Mucosa of descending colon (tissue), 3 donors: ENCODE results near the gene CFAP210. TPM values are rescaled to one million over a fixed set of nuclear protein-coding genes. Genes with fewer than 3 reads are reported as not detected.

ENCODE experiments used
- ATAC-seq: fragments of 200-7000 bp; cut with Tn5 transposase; one replicate; pipeline ENCODE4 v1.9.1; 2020; ENCODE audit warnings: mild to moderate bottlenecking, moderate library complexity
- DNase-seq, 3 donors: peaks; one replicate each; pipeline ENCODE4 v3.0.0-alpha.2; 2020
- H3K36me3 ChIP-seq: fragments of 200-600 bp; one replicate; pipeline ENCODE4 v1.8.0; 2021; ENCODE audit warnings: low read depth, mild to moderate bottlenecking
- H3K4me1 ChIP-seq: fragments of 200-600 bp; one replicate; pipeline ENCODE4 v1.8.0; 2021; ENCODE audit warnings: low read depth, mild to moderate bottlenecking
- H3K4me3 ChIP-seq: fragments of 200-600 bp; one replicate; pipeline ENCODE4 v1.8.0; 2021; ENCODE audit warnings: mild to moderate bottlenecking
- H3K9me3 ChIP-seq: fragments of 200-600 bp; one replicate; pipeline ENCODE4 v1.8.0; 2021; ENCODE audit warnings: mild to moderate bottlenecking
- intact Hi-C, 2 donors: fragments of 100-400 bp; cut with DNase I in 1 of 2; cut with micrococcal nuclease in 1 of 2; formaldehyde crosslinking; loops; one replicate each; pipeline versions ENCODE4 v1.11.0 to v1.11.1; 2022; cut with DNase I, micrococcal nuclease
- long read RNA-seq, 2 donors: library from polyadenylated mRNA; unstranded; transcript quantifications; one replicate each; pipeline ENCODE4 v2.0.0, GENCODE V29; 2019 to 2021
- total RNA-seq, 3 donors: library from RNA; stranded (reverse); fragmentation: NEBNext Ultra II Directional in 2 of 3; extraction: Animal tissue kit (Norgen Biotek cat#: 25700) in 2 of 3; gene quantifications; one replicate each; pipeline versions ENCODE4 v1.2.1 to v1.2.4, GENCODE V29; 2021 to 2023
- TF ChIP-seq, protein P1 (sequence below): fragments of 200-600 bp; IDR thresholded peaks from one replicate; pipeline ENCODE4 v1.8.0; 2022; ENCODE audit warnings: antibody characterized with exemption, mild to moderate bottlenecking
- donor health status: DM: no; HTN: no; CAD: no; lungs with moderate emphysema.
- donor health status: DM: no; HTN: no; CAD: no.
- donor health status: DM: no; HTN: yes; CAD: no.

Gene CFAP210, protein sequence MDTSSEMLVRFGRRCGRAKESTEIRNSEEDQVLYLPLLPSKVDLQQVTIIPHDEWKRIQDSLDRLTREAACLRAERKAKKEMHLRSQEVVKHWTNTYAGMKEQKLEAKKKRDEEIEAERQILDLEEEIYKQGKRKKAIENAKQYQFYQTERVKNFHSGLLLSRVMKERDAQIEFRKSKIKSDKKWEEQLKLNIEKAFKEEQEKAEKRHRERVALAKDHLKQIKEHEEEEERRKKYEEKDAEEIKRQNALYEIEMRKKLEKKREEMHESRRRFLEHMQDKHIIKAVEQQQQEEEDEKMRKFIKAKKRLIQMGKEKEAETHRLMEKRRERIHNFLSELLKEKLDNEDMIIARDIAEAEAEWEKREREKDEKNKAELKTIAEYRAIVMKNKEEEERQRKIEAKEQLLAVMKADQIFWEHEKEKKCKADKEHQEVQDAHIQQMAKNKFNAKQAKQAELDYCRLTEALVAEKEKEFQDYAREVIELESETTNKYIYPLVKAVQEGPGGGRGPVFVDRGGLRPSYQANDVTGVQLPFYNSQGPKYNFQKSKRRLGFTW
- total RNA-seq = not detected
- long read RNA-seq, donor 1, partial matches to known transcripts = 0 of 1 reads
- long read RNA-seq, donor 1, other reads (novel, unspliced or antisense) = 1 of 1 reads
- long read RNA-seq, donor 2 = 0 reads

DNA sequence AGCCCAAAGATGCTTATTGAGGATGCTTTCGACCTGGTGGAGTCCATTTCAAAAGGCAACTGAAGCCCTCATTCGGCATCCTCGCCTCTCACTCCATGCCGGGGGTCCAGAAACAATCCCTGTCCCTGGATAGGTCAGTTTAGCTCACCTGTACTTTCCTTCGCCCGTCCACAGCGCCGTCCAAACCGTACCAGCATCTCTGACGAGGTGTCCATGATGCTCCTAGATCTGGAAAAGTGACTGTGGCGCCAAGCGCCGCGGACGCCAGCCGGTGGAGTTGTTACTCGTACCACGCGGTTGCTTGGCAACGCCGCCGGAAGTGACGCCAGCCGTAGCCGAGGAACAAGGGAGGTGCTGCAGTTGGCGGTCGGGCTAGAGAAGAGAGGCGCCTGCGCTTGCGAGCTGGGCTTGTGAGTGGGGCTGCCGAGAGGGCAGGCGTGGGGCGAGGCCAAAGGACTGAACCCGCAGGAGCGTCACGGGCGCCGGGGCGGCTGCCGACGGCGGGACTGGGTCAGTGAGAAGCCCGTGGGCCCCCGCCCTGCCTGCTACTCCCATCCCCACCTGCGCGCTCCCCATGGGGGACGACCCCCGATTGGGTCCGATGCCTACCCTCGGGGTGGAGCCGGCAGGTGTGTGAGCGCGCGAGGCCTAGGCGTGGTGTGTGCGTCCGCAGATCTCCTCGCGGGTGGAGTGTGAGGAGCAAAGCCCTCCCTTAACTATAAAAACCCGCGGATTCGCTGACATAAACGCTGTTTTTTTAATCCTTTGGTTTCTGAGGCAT, at the start of gene CFAP210, which contains the start of gene PHOSPHO2:
Gene CFAP210, minus strand, starts transcription at position 293 of the 781 bp plus-strand sequence. Its CDS starts 78 bp downstream, at position 215.
Gene PHOSPHO2, plus strand, starts transcription at position 357 of the 781 bp plus-strand sequence. CDS start 6,503 bp downstream, outside the sequence.
- ATAC-seq (peak; percentile 99), DNase-seq (peak; percentile 99 to 100 (median 100))
- Histone ChIP-seq H3K4me1 (peaks cover 3% of the 10 kb centered on the region), H3K9me3 (no peaks in the 10 kb centered on the region), H3K4me3 (peak within 1 kb of the TSS; percentile 44), H3K36me3 (no peaks in the 10 kb centered on the region)
- intact Hi-C loops = no loop called here
- TF ChIP-seq, protein P1, sequence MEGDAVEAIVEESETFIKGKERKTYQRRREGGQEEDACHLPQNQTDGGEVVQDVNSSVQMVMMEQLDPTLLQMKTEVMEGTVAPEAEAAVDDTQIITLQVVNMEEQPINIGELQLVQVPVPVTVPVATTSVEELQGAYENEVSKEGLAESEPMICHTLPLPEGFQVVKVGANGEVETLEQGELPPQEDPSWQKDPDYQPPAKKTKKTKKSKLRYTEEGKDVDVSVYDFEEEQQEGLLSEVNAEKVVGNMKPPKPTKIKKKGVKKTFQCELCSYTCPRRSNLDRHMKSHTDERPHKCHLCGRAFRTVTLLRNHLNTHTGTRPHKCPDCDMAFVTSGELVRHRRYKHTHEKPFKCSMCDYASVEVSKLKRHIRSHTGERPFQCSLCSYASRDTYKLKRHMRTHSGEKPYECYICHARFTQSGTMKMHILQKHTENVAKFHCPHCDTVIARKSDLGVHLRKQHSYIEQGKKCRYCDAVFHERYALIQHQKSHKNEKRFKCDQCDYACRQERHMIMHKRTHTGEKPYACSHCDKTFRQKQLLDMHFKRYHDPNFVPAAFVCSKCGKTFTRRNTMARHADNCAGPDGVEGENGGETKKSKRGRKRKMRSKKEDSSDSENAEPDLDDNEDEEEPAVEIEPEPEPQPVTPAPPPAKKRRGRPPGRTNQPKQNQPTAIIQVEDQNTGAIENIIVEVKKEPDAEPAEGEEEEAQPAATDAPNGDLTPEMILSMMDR = no peak

DNA sequence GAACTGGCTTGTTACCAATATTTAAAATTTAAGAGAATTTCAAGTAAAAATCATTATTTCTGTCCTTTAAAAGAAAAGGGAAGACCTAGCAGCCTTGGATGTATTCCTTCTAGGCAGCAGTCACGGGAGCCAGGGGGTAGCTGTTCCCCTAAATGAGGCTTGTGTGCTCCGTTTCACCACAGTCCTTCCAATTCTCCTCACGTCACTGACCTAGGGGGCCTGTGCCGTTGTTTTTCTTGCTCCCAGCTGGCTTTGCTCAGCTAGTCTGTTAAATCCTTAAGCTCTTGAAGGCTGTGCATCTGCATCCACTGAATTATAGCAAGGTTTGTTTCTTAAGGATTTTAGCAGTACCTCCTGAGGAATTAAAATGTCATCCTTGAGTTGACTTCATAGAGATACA, 49.3 kb upstream of the CFAP210 start:
- Histone ChIP-seq H3K4me3 (no peak overlapping the region), H3K36me3 (no peaks in the 10 kb centered on the region), H3K9me3 (no peaks in the 10 kb centered on the region), H3K4me1 (no peaks in the 10 kb centered on the region)
- TF ChIP-seq, protein P1 = no peak
- no peak for DNase-seq
- no peak for ATAC-seq
- intact Hi-C loops = no loop called here

DNA sequence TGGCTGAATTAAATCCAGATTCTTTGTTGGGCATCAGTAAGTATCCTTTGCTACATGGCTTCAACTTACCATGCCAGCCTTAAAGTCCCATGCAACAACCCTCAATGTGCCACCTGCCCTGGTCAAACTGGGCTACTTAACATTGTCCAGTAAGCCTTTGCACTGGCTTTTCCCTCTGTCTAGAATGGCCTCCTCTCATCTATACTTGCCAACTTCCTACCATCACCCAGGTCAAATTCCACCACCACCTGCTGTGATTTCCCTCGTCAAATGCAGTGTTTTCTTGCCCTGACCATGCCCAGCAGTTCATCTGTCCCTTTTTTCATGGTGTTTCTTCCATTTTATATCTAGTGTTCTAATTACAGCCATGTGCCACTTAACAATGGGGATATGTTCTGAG, 45.1 kb upstream of the CFAP210 start:
- H3K4me1 ChIP-seq = peaks cover 8% of the 10 kb centered on the region
- H3K9me3 ChIP-seq = no peaks in the 10 kb centered on the region
- TF ChIP-seq, protein P1 = no peak
- intact Hi-C loops = no loop called here
- no peak overlapping the region for H3K4me3 ChIP-seq
- no peaks in the 10 kb centered on the region for H3K36me3 ChIP-seq
- DNase-seq (no peak), ATAC-seq (peak; percentile 28)

DNA sequence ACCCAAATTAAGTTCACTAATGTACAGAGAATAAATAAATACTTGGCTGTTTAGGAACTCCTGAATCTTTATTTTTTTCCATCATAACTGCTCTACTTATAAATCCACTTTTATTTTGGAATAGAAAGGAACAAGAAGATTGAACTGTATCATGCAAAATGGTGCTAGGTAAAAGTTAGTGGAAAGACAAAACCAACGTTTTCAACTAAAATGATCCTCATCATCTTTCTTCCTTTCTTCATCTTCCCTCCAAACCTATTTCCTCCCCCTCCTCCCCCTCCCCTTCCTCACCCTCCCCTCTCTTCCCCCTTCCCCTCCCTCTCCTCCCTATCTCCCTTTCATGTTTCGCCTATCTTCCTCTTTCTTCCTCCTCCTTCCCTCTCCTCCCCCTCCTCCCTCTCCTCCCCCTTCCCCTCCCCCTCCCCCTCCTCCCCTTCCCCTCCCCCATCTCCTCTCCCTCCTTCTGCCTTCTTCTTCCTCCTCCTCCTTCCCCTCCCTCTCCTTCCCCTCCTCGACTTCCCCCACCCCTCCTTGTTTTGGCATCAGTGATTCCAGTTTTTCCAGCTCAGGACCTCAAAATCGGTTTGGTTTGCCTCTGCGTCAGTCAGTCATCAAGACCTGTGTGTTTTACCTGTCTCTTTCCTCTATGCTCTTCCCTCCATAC, 44.5 kb upstream of the CFAP210 start:
- no peaks in the 10 kb centered on the region for H3K36me3 ChIP-seq
- TF ChIP-seq, protein P1 = no peak
- DNase-seq (no peak), ATAC-seq (no peak)
- peaks cover 8% of the 10 kb centered on the region for H3K4me1 ChIP-seq
- intact Hi-C loops = no loop called here
- no peaks in the 10 kb centered on the region for H3K9me3 ChIP-seq
- H3K4me3 ChIP-seq = no peak overlapping the region

DNA sequence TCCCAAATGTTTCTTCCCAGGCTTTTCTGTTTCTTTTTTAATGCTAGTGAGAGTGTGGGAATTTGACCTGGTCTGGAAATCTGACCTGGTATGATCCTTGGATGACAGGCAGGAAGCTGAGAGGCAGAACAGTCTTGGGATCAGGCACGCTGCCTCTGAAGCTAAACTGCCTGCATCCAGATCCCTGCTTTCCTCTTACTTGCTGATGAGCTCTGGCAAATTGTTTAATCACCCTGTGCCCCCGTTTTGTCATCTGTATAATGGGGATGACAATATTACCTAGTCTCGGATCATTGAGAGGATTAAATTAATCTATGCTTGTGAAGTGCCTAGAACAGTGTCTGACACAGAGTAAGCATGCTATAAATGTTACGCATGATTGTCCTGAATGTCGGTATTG, 42.7 kb upstream of the CFAP210 start:
- DNase-seq = no peak
- TF ChIP-seq, protein P1 = no peak
- intact Hi-C loops = no loop called here
- no peak overlapping the region for H3K4me3 ChIP-seq
- peaks cover 8% of the 10 kb centered on the region for H3K4me1 ChIP-seq
- no peak for ATAC-seq
- H3K36me3 ChIP-seq = no peaks in the 10 kb centered on the region
- H3K9me3 ChIP-seq = no peaks in the 10 kb centered on the region
